A549 (cell line): ENCODE measurements around the gene INTS14. TPM values are rescaled to one million over a fixed set of nuclear protein-coding genes. Genes with fewer than 3 reads are reported as not detected.
"Not testable (repeated sequence)": the region's sequence is repeated elsewhere in the genome, so short reads cannot be mapped to it uniquely, and the experiment has no call there.

Source experiments
- ATAC-seq, 2 experiments: fragments of 200-7000 bp in 1 of 2; fragments of >200 bp in 1 of 2; cut with Nextera tagmentation in 1 of 2; cut with Tn5 transposase in 1 of 2; 3 replicates each; pipeline versions ENCODE4 v1.8.0 to v1.9.1; 2018 to 2020; ENCODE audit warnings: mild to moderate bottlenecking in 1 of 2, moderate library complexity in 1 of 2
- CTCF ChIA-PET: fragments of 300-600 bp; sonication (Branson Sonifier 250); formaldehyde crosslinking; extraction: SDS; loops from one replicate; lab custom pipeline; 2021; ENCODE audit warnings: antibody characterized with exemption, inconsistent platforms; lab: Yijun Ruan, JAX
- POLR2A ChIA-PET: fragments of 350-600 bp; formaldehyde crosslinking; extraction: SDS; loops from one replicate; lab custom pipeline; 2021; ENCODE audit warnings: antibody characterized with exemption, inconsistent platforms; lab: Yijun Ruan, JAX
- DNase-seq, 2 experiments: peaks; one replicate each; pipeline versions ENCODE4 v3.0.0 to v3.0.0-alpha.2; 2011 to 2016; ENCODE audit warnings: low read depth in 1 of 2, low spot score in 1 of 2
- FAIRE-seq: peaks from 2 replicates; lab custom pipeline; 2011; peaks lifted over from hg19 to GRCh38; lab: Jason Lieb, UNC
- H3K27ac ChIP-seq, 2 experiments: fragments of >200 bp; sonication (Bioruptor Twin); formaldehyde crosslinking; 3 replicates each; pipeline ENCODE4 v1.5.1; 2016 to 2017
- H3K4me1 ChIP-seq: fragments of >200 bp; sonication (Bioruptor Twin); formaldehyde crosslinking; 3 replicates; pipeline ENCODE4 v1.6.1; 2016
- H3K4me2 ChIP-seq: fragments of >200 bp; sonication (Bioruptor Twin); formaldehyde crosslinking; 3 replicates; pipeline ENCODE4 v1.6.1; 2016
- H3K4me3 ChIP-seq: fragments of >200 bp; sonication (Bioruptor Twin); formaldehyde crosslinking; 3 replicates; pipeline ENCODE4 v1.5.1; 2016
- H3K9me3 ChIP-seq: fragments of >200 bp; sonication (Bioruptor Twin); formaldehyde crosslinking; 3 replicates; pipeline ENCODE4 v1.6.1; 2016
- CHD2 ChIP-seq: fragments of 150-350 bp; IDR thresholded peaks from 2 replicates; pipeline ENCODE4 v1.6.1; 2014; ENCODE audit warnings: low read length; ENCODE audit not compliant: partially characterized antibody
- EHMT2 ChIP-seq: fragments of 200-600 bp; sonication (generic); IDR thresholded peaks from 2 replicates; pipeline ENCODE4 v1.6.1; 2016; ENCODE audit warnings: antibody characterized with exemption, low read depth, mild to moderate bottlenecking, moderate library complexity
- FOSL2 ChIP-seq, 2 experiments: fragments of 450-650 bp in 1 of 2; fragments of >200 bp in 1 of 2; sonication (Bioruptor Twin) in 1 of 2; formaldehyde crosslinking; IDR thresholded peaks; 2 replicates each; pipeline versions ENCODE4 v1.5.0 to v1.6.1; 2016 to 2020; ENCODE audit warnings: mild to moderate bottlenecking in 1 of 2, moderate library complexity in 1 of 2
- FOXS1 ChIP-seq: fragments of 250-450 bp; sonication (Bioruptor Pico); IDR thresholded peaks from 2 replicates; pipeline ENCODE4 v1.5.0; 2020; ENCODE audit warnings: mild to moderate bottlenecking, moderate library complexity
- HDAC2 ChIP-seq: fragments of 200-600 bp; sonication (generic); IDR thresholded peaks from 2 replicates; pipeline ENCODE4 v1.6.1; 2016
- HEYL ChIP-seq: fragments of 250-450 bp; sonication (Bioruptor Pico); IDR thresholded peaks from 2 replicates; pipeline ENCODE4 v1.8.0; 2021; ENCODE audit warnings: mild to moderate bottlenecking, moderate library complexity
- HOXA7 ChIP-seq: fragments of 250-450 bp; sonication (Bioruptor Pico); IDR thresholded peaks from 2 replicates; pipeline ENCODE4 v1.5.0; 2020; ENCODE audit warnings: mild to moderate bottlenecking, moderate library complexity
- HOXB5 ChIP-seq: fragments of 250-450 bp; sonication (Bioruptor Pico); IDR thresholded peaks from 2 replicates; pipeline ENCODE4 v1.5.0; 2020; ENCODE audit warnings: mild to moderate bottlenecking, moderate library complexity
- JUNB ChIP-seq: fragments of >200 bp; sonication (Bioruptor Twin); formaldehyde crosslinking; IDR thresholded peaks from 2 replicates; pipeline ENCODE4 v1.6.1; 2016
- MAZ ChIP-seq: fragments of 150-350 bp; IDR thresholded peaks from 2 replicates; pipeline ENCODE4 v1.6.1; 2014; ENCODE audit warnings: antibody characterized with exemption, low read depth, low read length, borderline replicate concordance
- NPAS2 ChIP-seq: fragments of 250-450 bp; sonication (Bioruptor Pico); IDR thresholded peaks from 2 replicates; pipeline ENCODE4 v1.8.0; 2022; ENCODE audit warnings: mild to moderate bottlenecking, moderate library complexity, borderline replicate concordance
- POLR2AphosphoS2 ChIP-seq: conservative IDR thresholded peaks from 2 replicates; pipeline ENCODE4 v1.6.1; 2012; ENCODE audit warnings: low read length, improper control_type of control experiment, inconsistent platforms
- RCOR1 ChIP-seq: fragments of 150-350 bp; IDR thresholded peaks from 2 replicates; pipeline ENCODE4 v1.6.1; 2014; ENCODE audit warnings: antibody characterized with exemption, low read length, low read depth
- RNF2 ChIP-seq: fragments of 200-600 bp; sonication (generic); IDR thresholded peaks from 2 replicates; pipeline ENCODE4 v1.6.1; 2016; ENCODE audit warnings: low read depth, mild to moderate bottlenecking, antibody characterized with exemption, moderate library complexity, borderline replicate concordance
- SREBF2 ChIP-seq: fragments of 450-650 bp; IDR thresholded peaks from 2 replicates; pipeline ENCODE4 v1.6.1; 2014; ENCODE audit warnings: mild to moderate bottlenecking, moderate library complexity
- TFCP2L1 ChIP-seq: fragments of 250-450 bp; sonication (Bioruptor Pico); IDR thresholded peaks from 2 replicates; pipeline ENCODE4 v1.5.0; 2021; ENCODE audit warnings: mild to moderate bottlenecking
- ZC3H11A ChIP-seq: fragments of 450-650 bp; IDR thresholded peaks from 2 replicates; pipeline ENCODE4 v1.6.1; 2014; ENCODE audit warnings: antibody characterized with exemption, mild to moderate bottlenecking
- ZFP36 ChIP-seq: fragments of 450-650 bp; IDR thresholded peaks from 2 replicates; pipeline ENCODE4 v1.6.1; 2014; ENCODE audit warnings: borderline replicate concordance; ENCODE audit not compliant: partially characterized antibody
- ZNF302 ChIP-seq: fragments of 250-450 bp; sonication (Bioruptor Pico); IDR thresholded peaks from 2 replicates; pipeline ENCODE4 v1.9.0; 2021; ENCODE audit warnings: inconsistent platforms, mild to moderate bottlenecking, moderate library complexity
- ZSCAN20 ChIP-seq: fragments of 250-450 bp; sonication (Bioruptor Pico); IDR thresholded peaks from 2 replicates; pipeline ENCODE4 v1.8.0; 2022; ENCODE audit warnings: mild to moderate bottlenecking, moderate library complexity
- WGBS: methylation state at CpG from one replicate; pipeline ENCODE4 v1.1.6; 2017; ENCODE audit errors: missing lambda C conversion rate; 5-methylcytosine and 5-hydroxymethylcytosine counted together
- polyA plus RNA-seq, 4 experiments: library from polyadenylated mRNA; depleted of rRNA in 3 of 4; stranded (reverse); fragments of >200 nt; fragmentation: RNase III in 1 of 4; extraction: RNeasy Plus Mini Kit Qiagen cat#74134 plus additional on column Dnase treatment in 1 of 4; gene quantifications; 2 replicates in 3 of 4; 3 replicates in 1 of 4; pipeline ENCODE4 v1.2.3, GENCODE V29; 2011 to 2017
- TF ChIP-seq, protein P1 (sequence below): fragments of 150-350 bp; IDR thresholded peaks from 2 replicates; pipeline ENCODE4 v1.6.1; 2014; ENCODE audit warnings: low read depth, mild to moderate bottlenecking, low read length
- TF ChIP-seq, protein P2 (sequence below): IDR thresholded peaks from 2 replicates; pipeline ENCODE4 v1.6.1; 2012; ENCODE audit warnings: low read depth, borderline replicate concordance
- TF ChIP-seq, protein P3 (sequence below): fragments of 250-450 bp; sonication (Bioruptor Pico); IDR thresholded peaks from 2 replicates; pipeline ENCODE4 v1.5.0; 2020; ENCODE audit warnings: low read depth, mild to moderate bottlenecking, moderate library complexity
- TF ChIP-seq, protein P4 (sequence below): IDR thresholded peaks from 2 replicates; pipeline ENCODE4 v1.6.1; 2012

INTS14 gene
- polyA plus RNA-seq, 2 of the 4 experiments (the other 2 are of a cell fraction), result 38.1 to 82.1 TPM

DNA sequence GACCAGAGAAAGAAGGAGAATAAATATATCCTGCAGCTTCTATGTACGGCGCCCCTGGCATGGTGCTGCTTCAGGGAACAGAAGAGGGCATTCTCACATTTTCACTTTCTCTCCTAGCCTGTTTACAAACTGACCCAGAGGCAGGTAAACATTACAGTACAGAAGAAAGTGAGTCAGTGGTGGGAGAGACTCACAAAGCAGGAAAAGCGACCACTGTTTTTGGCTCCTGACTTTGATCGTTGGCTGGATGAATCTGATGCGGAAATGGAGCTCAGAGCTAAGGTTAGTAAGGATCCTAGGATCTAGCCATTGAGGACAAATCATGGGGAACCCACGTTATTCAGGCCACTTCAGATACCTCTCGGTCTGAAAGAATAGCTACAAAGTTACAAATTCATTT, 54.3 kb downstream of the INTS14 start:
- POLR2A ChIA-PET, result no interaction called here
- CTCF ChIA-PET, result interaction anchor here (0.6 to 1.2 kb wide), 3 partner anchors 38 to 503 kb away, joined by 3 read pairs; no protein-coding TSS in a partner anchor

DNA sequence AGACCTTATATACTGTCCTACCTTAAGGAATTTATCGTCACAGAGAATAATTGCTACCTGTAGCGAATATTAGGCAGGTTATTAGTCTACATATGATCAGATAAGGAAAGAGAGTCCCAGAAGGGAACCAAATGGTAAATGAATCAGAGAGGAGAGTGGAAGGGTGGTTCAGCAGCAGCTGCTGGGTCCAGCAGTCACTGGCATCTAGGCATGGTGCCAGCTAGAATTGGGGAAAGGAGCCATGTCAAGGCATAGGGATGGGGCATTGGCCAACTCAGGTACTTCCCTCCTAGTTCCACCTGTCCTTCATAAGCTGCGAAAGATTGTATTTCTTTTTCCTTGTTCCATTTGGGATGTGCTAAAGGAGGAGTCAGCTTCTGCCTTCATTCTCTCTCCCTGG, 57.2 kb downstream of the INTS14 start:
- CTCF ChIA-PET, result interaction anchor here (0.8 to 1.6 kb wide), 5 partner anchors 10 to 132 kb away, joined by 3 to 7 read pairs (median 3); no protein-coding TSS in a partner anchor
- H3K4me2 ChIP-seq, result no peak overlapping the region
- 92% methylated on average over 3 of the region's 3 CpGs for WGBS
- ATAC-seq, result no peak
- H3K4me1 ChIP-seq, result 0 out of 3 replicates have a peak, but pooled peaks cover 2% of the 10 kb centered on the region
- no peak overlapping the region for H3K4me3 ChIP-seq
- H3K9me3 ChIP-seq, result no peaks in the 10 kb centered on the region
- no peak for DNase-seq
- POLR2A ChIA-PET, result no interaction called here
- no peak for TF ChIP-seq ZFP36
- no peak for TF ChIP-seq SREBF2
- TF ChIP-seq HOXB5, result no peak
- TF ChIP-seq ZSCAN20, result no peak
- no peak for TF ChIP-seq JUNB
- TF ChIP-seq, protein P1, sequence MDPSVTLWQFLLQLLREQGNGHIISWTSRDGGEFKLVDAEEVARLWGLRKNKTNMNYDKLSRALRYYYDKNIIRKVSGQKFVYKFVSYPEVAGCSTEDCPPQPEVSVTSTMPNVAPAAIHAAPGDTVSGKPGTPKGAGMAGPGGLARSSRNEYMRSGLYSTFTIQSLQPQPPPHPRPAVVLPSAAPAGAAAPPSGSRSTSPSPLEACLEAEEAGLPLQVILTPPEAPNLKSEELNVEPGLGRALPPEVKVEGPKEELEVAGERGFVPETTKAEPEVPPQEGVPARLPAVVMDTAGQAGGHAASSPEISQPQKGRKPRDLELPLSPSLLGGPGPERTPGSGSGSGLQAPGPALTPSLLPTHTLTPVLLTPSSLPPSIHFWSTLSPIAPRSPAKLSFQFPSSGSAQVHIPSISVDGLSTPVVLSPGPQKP, result no peak
- TF ChIP-seq ZC3H11A, result no peak
- no peak for TF ChIP-seq HEYL (CRISPR knock-in tag)
- no peak for TF ChIP-seq HDAC2
- TF ChIP-seq, protein P2, sequence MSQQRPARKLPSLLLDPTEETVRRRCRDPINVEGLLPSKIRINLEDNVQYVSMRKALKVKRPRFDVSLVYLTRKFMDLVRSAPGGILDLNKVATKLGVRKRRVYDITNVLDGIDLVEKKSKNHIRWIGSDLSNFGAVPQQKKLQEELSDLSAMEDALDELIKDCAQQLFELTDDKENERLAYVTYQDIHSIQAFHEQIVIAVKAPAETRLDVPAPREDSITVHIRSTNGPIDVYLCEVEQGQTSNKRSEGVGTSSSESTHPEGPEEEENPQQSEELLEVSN, result no peak
- TF ChIP-seq FOSL2 (IDR thresholded peaks at IDR 0.05), result no peak
- TF ChIP-seq FOSL2 (CRISPR knock-in tag; IDR thresholded peaks at IDR 0.05), result no peak
- H3K27ac ChIP-seq, result no peak overlapping the region
- FAIRE-seq, result no peak

More for the DNA sequence above, 54.3 kb downstream of the INTS14 start:
- Histone ChIP-seq H3K4me3 (no peak overlapping the region), H3K9me3 (no peaks in the 10 kb centered on the region), H3K27ac (no peak overlapping the region), H3K4me1 (no peaks in the 10 kb centered on the region), H3K4me2 (no peak overlapping the region)
- TF ChIP-seq HOXA7 (no peak), RCOR1 (no peak), MAZ (no peak), ZFP36 (no peak), FOXS1 (CRISPR knock-in tag) (no peak), NPAS2 (CRISPR knock-in tag) (no peak), ZNF302 (no peak), EHMT2 (no peak), CHD2 (no peak), POLR2AphosphoS2 (no peak), TFCP2L1 (CRISPR knock-in tag) (no peak), RNF2 (no peak)
- TF ChIP-seq, protein P3, sequence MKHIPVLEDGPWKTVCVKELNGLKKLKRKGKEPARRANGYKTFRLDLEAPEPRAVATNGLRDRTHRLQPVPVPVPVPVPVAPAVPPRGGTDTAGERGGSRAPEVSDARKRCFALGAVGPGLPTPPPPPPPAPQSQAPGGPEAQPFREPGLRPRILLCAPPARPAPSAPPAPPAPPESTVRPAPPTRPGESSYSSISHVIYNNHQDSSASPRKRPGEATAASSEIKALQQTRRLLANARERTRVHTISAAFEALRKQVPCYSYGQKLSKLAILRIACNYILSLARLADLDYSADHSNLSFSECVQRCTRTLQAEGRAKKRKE (CRISPR knock-in tag), result no peak
- TF ChIP-seq, protein P4, sequence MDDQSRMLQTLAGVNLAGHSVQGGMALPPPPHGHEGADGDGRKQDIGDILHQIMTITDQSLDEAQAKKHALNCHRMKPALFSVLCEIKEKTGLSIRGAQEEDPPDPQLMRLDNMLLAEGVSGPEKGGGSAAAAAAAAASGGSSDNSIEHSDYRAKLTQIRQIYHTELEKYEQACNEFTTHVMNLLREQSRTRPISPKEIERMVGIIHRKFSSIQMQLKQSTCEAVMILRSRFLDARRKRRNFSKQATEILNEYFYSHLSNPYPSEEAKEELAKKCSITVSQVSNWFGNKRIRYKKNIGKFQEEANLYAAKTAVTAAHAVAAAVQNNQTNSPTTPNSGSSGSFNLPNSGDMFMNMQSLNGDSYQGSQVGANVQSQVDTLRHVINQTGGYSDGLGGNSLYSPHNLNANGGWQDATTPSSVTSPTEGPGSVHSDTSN, result no peak
- no peak for ATAC-seq
- FAIRE-seq, result no peak
- 94% methylated on average over 7 of the region's 7 CpGs for WGBS
- no peak for DNase-seq

DNA sequence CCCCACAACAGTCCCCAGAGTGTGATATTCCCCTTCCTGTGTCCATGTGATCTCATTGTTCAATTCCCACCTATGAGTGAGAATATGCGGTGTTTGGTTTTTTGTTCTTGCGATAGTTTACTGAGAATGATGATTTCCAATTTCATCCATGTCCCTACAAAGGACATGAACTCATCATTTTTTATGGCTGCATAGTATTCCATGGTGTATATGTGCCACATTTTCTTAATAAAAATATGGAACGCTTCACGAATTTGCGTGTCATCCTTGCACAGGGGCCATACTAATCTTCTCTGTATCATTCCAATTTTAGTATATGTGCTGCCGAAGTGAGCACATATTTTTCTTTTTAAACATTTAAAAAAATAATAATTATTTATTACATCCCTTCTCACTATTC, 58.1 kb downstream of the INTS14 start:
- CTCF ChIA-PET, result interaction anchor here (1.3 to 1.5 kb wide), 2 partner anchors 19 to 27 kb away, joined by 3 read pairs; no protein-coding TSS in a partner anchor
- 93% methylated on average over 5 of the region's 6 CpGs for WGBS
- H3K4me2 ChIP-seq, FAIRE-seq, H3K4me1 ChIP-seq, H3K27ac ChIP-seq, H3K9me3 ChIP-seq, ATAC-seq, DNase-seq, H3K4me3 ChIP-seq, POLR2A ChIA-PET: not testable (repeated sequence)
